Upper lobe of left lung (tissue), 6 donors: ENCODE measurements around the gene RHOC. TPM values are rescaled to one million over a fixed set of nuclear protein-coding genes. Genes with fewer than 3 reads are reported as not detected.

Experiments used
- ATAC-seq, 2 donors: fragments of 200-7000 bp; cut with Tn5 transposase; one replicate each; pipeline ENCODE4 v1.9.1; 2022; ENCODE audit warnings: mild to moderate bottlenecking in 2 of 2, moderate library complexity in 2 of 2; ENCODE audit not compliant: low FRiP score in 2 of 2
- DNase-seq, 2 donors: peaks; one replicate each; pipeline ENCODE4 v3.0.0-alpha.2; 2019 to 2020
- H3K27ac ChIP-seq, 4 donors: fragments of 200-600 bp; sonication (generic); one replicate each; pipeline ENCODE4 v1.5.1; 2016 to 2019
- H3K27me3 ChIP-seq, 4 donors: fragments of 200-600 bp; sonication (generic); one replicate each; pipeline ENCODE4 v1.5.1; 2017 to 2019
- H3K36me3 ChIP-seq, 4 donors: fragments of 200-600 bp; sonication (generic); one replicate each; pipeline ENCODE4 v1.5.1; 2016 to 2019
- H3K4me1 ChIP-seq, 4 donors: fragments of 200-600 bp; sonication (generic); one replicate each; pipeline ENCODE4 v1.5.1; 2018 to 2019
- H3K4me3 ChIP-seq, 4 donors: fragments of 200-600 bp; sonication (generic); one replicate each; pipeline ENCODE4 v1.5.1; 2017 to 2019; ENCODE audit warnings: mild to moderate bottlenecking in 2 of 4, moderate library complexity in 1 of 4
- H3K9me3 ChIP-seq, 4 donors: fragments of 200-600 bp; sonication (generic); one replicate each; pipeline ENCODE4 v1.5.1; 2018 to 2019
- EP300 ChIP-seq, 4 donors: sonication (generic); formaldehyde crosslinking; IDR thresholded peaks; one replicate each; pipeline ENCODE4 v1.5.1; 2017; ENCODE audit warnings: antibody characterized with exemption in 4 of 4, control low read depth in 2 of 4
- POLR2A ChIP-seq, 4 donors: fragments of 450-650 bp; IDR thresholded peaks; one replicate each; pipeline ENCODE4 v1.5.1; 2016 to 2017; ENCODE audit warnings: antibody characterized with exemption in 4 of 4, mild to moderate bottlenecking in 2 of 4
- POLR2AphosphoS5 ChIP-seq, 2 donors: sonication (generic); formaldehyde crosslinking; IDR thresholded peaks; one replicate each; pipeline ENCODE4 v1.5.1; 2017; ENCODE audit warnings: antibody characterized with exemption in 2 of 2
- WGBS, 2 donors: methylation state at CpG; one replicate each; pipeline ENCODE4 v1.1.5; 2017 to 2018; 5-methylcytosine and 5-hydroxymethylcytosine counted together
- total RNA-seq, 6 donors: library from RNA; depleted of rRNA in 4 of 6; stranded (reverse); fragments of >200 nt in 4 of 6; gene quantifications; one replicate each; pipeline versions ENCODE4 v1.1.0 to v1.2.1, GENCODE V29; 2016 to 2021
- TF ChIP-seq, protein P1 (sequence below), 6 experiments: fragments of 450-650 bp in 4 of 6; fragments of 200-600 bp in 2 of 6; sonication (generic) in 2 of 6; IDR thresholded peaks; one replicate each; pipeline ENCODE4 v1.5.1; 2016 to 2019; ENCODE audit warnings: antibody characterized with exemption in 6 of 6
- donor health status: DM: no; HTN: no; CAD: no; lungs with moderate emphysema.
- donor health status: DM: no; HTN: yes; CAD: no; lungs with severe emphysema.

The RHOC gene
- total RNA-seq, 6 donors from 2014 or later, result 80.9 to 218 (median 132) TPM

DNA sequence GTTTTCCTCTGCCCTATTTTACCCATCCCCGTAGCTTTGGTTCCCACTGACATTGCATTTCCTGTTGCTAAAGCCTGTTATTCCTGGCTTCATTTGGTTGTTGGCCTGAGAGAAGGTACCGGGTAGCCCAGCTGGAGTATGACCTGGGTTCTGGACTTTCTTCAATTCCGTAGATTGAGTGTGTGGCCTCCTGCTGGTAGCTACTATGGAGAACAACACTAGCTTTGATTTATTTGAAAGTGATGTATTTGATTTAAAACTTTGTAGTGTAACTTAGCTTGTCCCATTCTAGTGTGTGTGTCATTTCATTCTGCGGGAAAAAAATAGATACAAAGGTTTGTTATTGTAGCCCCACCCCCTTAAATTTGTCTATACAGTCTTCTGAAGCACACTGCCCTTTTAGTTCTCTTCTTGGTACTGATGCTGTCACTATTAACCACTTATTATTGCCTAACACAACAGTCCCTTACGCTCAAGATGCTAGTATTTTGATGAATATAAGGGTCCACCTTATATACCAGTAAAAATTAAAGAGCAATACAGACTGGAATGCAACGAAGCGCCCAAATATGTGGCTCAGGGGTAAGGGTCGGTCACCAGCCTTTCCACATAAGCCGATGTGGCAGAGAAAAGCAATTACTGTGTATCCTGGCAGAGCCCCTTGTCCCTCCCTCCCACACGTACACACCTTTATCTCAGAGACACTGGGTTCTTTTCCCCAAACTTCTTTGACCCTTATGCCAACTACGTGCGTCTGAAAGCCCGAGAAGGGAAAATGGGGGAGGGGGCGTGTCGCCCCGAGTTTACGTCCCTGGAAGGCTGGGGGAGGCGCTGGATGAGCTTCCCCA, 33.1 kb downstream of the RHOC start:
- TF ChIP-seq EP300 (IDR thresholded peaks at IDR 0.05) (no peak), POLR2A (IDR thresholded peaks at IDR 0.05) (no peak), POLR2AphosphoS5 (IDR thresholded peaks at IDR 0.05) (peak in 1 of 2 donors; percentile 17)
- TF ChIP-seq, protein P1, sequence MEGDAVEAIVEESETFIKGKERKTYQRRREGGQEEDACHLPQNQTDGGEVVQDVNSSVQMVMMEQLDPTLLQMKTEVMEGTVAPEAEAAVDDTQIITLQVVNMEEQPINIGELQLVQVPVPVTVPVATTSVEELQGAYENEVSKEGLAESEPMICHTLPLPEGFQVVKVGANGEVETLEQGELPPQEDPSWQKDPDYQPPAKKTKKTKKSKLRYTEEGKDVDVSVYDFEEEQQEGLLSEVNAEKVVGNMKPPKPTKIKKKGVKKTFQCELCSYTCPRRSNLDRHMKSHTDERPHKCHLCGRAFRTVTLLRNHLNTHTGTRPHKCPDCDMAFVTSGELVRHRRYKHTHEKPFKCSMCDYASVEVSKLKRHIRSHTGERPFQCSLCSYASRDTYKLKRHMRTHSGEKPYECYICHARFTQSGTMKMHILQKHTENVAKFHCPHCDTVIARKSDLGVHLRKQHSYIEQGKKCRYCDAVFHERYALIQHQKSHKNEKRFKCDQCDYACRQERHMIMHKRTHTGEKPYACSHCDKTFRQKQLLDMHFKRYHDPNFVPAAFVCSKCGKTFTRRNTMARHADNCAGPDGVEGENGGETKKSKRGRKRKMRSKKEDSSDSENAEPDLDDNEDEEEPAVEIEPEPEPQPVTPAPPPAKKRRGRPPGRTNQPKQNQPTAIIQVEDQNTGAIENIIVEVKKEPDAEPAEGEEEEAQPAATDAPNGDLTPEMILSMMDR (IDR thresholded peaks at IDR 0.05), result peak; percentile 25 to 52 (median 36)
- peak; percentile 49 to 65 for ATAC-seq
- no peaks in the 10 kb centered on the region for H3K27me3 ChIP-seq
- H3K27ac ChIP-seq, result peak overlapping the region; percentile 88 to 97 (median 94)
- DNase-seq, result no peak
- H3K36me3 ChIP-seq, result peaks cover 7 to 39% (median 21%) of the 10 kb centered on the region in 4 donors
- peaks cover 17 to 28% (median 22%) of the 10 kb centered on the region in 4 donors for H3K4me1 ChIP-seq
- H3K4me3 ChIP-seq, result peak overlapping the region; percentile 74 to 95 (median 88)
- H3K9me3 ChIP-seq, result no peaks in the 10 kb centered on the region
- WGBS, 2 donors, result 5 to 9% methylated on average over 16 to 17 of the region's 18 CpGs

DNA sequence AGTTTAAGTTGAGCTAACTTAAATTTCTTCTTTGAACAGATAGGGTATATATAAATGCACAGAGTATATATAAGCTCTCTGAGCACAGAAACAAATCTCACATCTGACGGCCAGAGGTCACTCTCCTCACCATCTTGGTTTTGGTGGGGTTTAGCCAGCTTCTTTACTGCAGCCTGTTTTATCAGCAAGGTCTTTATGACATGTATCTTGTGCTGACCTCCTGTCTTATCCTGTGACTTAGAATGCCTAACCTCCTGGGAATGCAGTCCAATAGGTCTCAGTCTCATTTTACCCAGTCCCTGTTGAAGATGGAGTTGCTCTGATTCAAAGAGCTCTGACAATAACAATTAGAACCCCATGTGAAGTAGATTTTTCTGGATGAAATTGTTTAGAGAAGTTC, 34.1 kb downstream of the RHOC start:
- peak overlapping the region in 1 of 4 donors; percentile 93 for H3K27ac ChIP-seq
- H3K9me3 ChIP-seq, result no peaks in the 10 kb centered on the region
- TF ChIP-seq POLR2A (IDR thresholded peaks at IDR 0.05), result no peak
- TF ChIP-seq POLR2AphosphoS5 (IDR thresholded peaks at IDR 0.05), result no peak
- TF ChIP-seq, protein P1 (IDR thresholded peaks at IDR 0.05), result no peak
- no peak for TF ChIP-seq EP300 (IDR thresholded peaks at IDR 0.05)
- DNase-seq (no peak), ATAC-seq (no peak)
- peaks cover 7 to 49% (median 21%) of the 10 kb centered on the region in 4 donors for H3K36me3 ChIP-seq
- WGBS, 2 donors, result 89 to 100% methylated on average over 1 of the region's 1 CpG
- peaks cover 17 to 28% (median 22%) of the 10 kb centered on the region in 4 donors for H3K4me1 ChIP-seq
- H3K27me3 ChIP-seq, result no peaks in the 10 kb centered on the region
- no peak overlapping the region for H3K4me3 ChIP-seq

DNA sequence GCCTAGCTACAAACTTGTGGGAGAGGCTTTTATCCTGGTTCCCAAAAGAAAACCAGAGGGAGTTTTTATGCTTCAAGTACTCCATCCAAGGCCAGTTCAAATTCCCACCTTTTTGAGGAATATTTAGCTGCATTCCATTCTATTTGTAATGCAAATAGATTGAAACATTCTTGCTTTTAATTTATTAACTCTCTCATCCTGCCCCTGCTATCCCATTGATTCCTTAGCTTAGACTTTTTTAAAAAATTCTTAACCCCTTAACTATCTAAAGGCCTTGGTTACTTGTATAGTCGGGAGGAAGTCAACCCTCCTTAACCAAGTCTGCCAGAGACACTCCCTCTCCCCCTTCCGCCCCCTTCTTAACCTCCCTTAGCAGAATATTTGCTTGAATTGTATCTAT, 34.9 kb downstream of the RHOC start:
- WGBS, 2 donors, result 81% methylated on average over 2 of the region's 2 CpGs

DNA sequence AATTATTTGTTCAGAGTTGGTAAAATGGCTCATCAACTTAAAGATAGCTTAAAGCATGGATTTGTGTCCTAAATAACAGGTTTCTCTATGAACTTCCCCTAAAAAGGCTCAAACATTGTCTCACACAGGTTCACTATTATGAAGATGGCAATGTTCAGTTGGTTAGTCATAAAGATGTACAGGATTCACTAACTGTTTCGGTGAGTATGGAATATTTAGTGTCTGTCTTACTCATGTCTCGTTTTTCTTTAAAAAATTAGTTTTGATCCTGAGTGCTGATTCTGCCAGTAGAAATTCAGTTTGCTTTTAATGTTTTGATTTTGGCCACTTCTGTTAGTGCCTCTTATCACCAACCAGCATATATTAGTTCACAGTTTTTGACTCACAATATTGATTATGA, 40.0 kb downstream of the RHOC start:
- H3K27ac ChIP-seq, result no peak overlapping the region
- H3K27me3 ChIP-seq, result no peaks in the 10 kb centered on the region
- H3K36me3 ChIP-seq, result peaks cover 21 to 94% (median 47%) of the 10 kb centered on the region in 4 donors
- no peak for ATAC-seq
- 94 to 96% methylated on average over 2 of the region's 2 CpGs for WGBS, 2 donors
- H3K9me3 ChIP-seq, result no peaks in the 10 kb centered on the region
- DNase-seq, result no peak
- TF ChIP-seq EP300 (IDR thresholded peaks at IDR 0.05) (no peak), POLR2A (IDR thresholded peaks at IDR 0.05) (no peak), POLR2AphosphoS5 (IDR thresholded peaks at IDR 0.05) (no peak)
- TF ChIP-seq, protein P1 (IDR thresholded peaks at IDR 0.05), result no peak
- H3K4me1 ChIP-seq, result no peaks in the 10 kb centered on the region
- H3K4me3 ChIP-seq, result no peak overlapping the region

More for the DNA sequence above, 34.9 kb downstream of the RHOC start:
- DNase-seq (no peak), ATAC-seq (no peak)
- peaks cover 17 to 28% (median 22%) of the 10 kb centered on the region in 4 donors for H3K4me1 ChIP-seq
- H3K4me3 ChIP-seq, result no peak overlapping the region
- H3K36me3 ChIP-seq, result peaks cover 7 to 57% (median 24%) of the 10 kb centered on the region in 4 donors
- H3K9me3 ChIP-seq, result no peaks in the 10 kb centered on the region
- TF ChIP-seq, protein P1 (IDR thresholded peaks at IDR 0.05), result no peak
- TF ChIP-seq EP300 (IDR thresholded peaks at IDR 0.05), result no peak
- TF ChIP-seq POLR2AphosphoS5 (IDR thresholded peaks at IDR 0.05), result no peak
- TF ChIP-seq POLR2A (IDR thresholded peaks at IDR 0.05), result no peak
- H3K27ac ChIP-seq, result no peak overlapping the region
- H3K27me3 ChIP-seq, result no peaks in the 10 kb centered on the region
